DND-41 (cell line): ENCODE measurements around the gene DOP1A.

Experiments used
- EZH2 ChIP-seq: IDR thresholded peaks from 3 replicates; pipeline ENCODE4 v1.6.1; 2012; ENCODE audit warnings: borderline replicate concordance, low read depth, mild to moderate bottlenecking, moderate library complexity, low read length, inconsistent platforms; ENCODE audit not compliant: severe bottlenecking
- TF ChIP-seq, protein P1 (sequence below): IDR thresholded peaks from 2 replicates; pipeline ENCODE4 v1.5.1; 2012; ENCODE audit warnings: borderline replicate concordance, low read length, moderate library complexity, mild to moderate bottlenecking; ENCODE audit not compliant: poor library complexity, severe bottlenecking; ENCODE audit errors: extremely low read depth

DNA sequence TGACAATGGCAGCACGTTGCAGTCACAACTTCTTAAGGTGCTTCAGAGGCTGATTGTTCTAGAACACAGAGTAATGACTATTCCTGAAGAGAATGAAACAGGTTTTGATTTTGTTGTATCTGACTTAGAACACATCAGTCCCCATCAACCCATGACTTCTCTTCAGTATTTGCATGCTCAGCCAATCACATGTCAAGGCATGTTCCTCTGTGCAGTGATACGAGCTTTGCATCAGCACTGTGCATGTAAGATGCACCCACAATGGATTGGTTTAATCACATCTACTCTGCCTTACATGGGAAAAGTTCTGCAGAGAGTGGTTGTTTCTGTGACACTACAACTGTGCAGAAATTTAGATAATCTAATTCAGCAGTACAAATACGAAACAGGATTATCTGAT lies 71.3 kb downstream of the DOP1A start:
- TF ChIP-seq, protein P1, sequence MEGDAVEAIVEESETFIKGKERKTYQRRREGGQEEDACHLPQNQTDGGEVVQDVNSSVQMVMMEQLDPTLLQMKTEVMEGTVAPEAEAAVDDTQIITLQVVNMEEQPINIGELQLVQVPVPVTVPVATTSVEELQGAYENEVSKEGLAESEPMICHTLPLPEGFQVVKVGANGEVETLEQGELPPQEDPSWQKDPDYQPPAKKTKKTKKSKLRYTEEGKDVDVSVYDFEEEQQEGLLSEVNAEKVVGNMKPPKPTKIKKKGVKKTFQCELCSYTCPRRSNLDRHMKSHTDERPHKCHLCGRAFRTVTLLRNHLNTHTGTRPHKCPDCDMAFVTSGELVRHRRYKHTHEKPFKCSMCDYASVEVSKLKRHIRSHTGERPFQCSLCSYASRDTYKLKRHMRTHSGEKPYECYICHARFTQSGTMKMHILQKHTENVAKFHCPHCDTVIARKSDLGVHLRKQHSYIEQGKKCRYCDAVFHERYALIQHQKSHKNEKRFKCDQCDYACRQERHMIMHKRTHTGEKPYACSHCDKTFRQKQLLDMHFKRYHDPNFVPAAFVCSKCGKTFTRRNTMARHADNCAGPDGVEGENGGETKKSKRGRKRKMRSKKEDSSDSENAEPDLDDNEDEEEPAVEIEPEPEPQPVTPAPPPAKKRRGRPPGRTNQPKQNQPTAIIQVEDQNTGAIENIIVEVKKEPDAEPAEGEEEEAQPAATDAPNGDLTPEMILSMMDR = no peak
- TF ChIP-seq EZH2 = no peak
